ENCODE measurements around the gene HAUS8. TPM values are rescaled to one million over a fixed set of nuclear protein-coding genes. Genes with fewer than 3 reads are reported as not detected.

The HAUS8 gene
- total and polyA plus RNA-seq, 2 donors (not counting 1 experiment from before 2014, with no cell fraction given), result 17.6 to 24.9 TPM

DNA sequence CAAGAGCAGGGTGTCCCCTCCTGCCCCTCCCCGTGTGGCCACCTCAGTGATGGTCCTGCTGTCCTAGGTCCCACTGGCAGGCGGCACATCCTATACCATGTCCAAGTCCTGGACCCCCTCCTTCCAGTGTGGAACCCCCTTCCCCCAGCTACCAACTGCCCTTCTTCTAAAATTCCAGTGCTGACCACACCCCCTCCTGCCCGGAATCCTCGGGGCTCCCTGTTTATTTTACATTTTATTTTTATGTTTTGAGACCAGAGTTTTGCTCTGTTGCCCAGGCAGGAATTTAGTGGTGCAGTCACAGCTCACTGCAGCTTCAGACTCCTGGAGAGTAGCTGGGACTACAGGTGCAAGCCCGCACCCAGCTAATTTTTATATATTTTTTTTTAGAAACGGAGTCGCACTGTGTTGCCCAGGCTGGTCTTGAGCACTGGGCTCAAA lies 47.7 kb downstream of the HAUS8 start:
- ChIA-PET CTCF (no interaction called here), POLR2A (no interaction called here)
- peaks cover 10 to 11% of the 10 kb centered on the region in 2 donors for H3K4me1 ChIP-seq (ENCODE audit: control insufficient read depth in 2 of 2, insufficient read depth in 2 of 2, low read length in 2 of 2)
- no peaks in the 10 kb centered on the region for H4K20me1 ChIP-seq (ENCODE audit: control insufficient read depth, insufficient read depth, low read length, poor library complexity, severe bottlenecking)
- no peak overlapping the region for H3K4me3 ChIP-seq (ENCODE audit: control extremely low read depth in 1 of 5, extremely low read depth in 1 of 5, insufficient read depth in 1 of 5, low read depth in 2 of 5, low read length in 4 of 5)
- WGBS (ENCODE audit: insufficient coverage), result 76% methylated on average over 4 of the region's 7 CpGs
- H3K79me2 ChIP-seq (ENCODE audit: control insufficient read depth, insufficient read depth, low read length), result no peaks in the 10 kb centered on the region
- H3K27ac Mint-ChIP-seq, result no peak overlapping the region
- peak overlapping the region; percentile 69 for H3K4me3 Mint-ChIP-seq
- peaks cover 0 to 28% (median 19%) of the 10 kb centered on the region in 3 donors for H3K9me3 ChIP-seq (ENCODE audit: control extremely low read depth in 1 of 3, control insufficient read depth in 2 of 3, insufficient read depth in 1 of 3, low read length in 2 of 3)
- H3K27ac ChIP-seq (ENCODE audit: low read length in 2 of 2), result no peak overlapping the region
- TF ChIP-seq, protein P1, sequence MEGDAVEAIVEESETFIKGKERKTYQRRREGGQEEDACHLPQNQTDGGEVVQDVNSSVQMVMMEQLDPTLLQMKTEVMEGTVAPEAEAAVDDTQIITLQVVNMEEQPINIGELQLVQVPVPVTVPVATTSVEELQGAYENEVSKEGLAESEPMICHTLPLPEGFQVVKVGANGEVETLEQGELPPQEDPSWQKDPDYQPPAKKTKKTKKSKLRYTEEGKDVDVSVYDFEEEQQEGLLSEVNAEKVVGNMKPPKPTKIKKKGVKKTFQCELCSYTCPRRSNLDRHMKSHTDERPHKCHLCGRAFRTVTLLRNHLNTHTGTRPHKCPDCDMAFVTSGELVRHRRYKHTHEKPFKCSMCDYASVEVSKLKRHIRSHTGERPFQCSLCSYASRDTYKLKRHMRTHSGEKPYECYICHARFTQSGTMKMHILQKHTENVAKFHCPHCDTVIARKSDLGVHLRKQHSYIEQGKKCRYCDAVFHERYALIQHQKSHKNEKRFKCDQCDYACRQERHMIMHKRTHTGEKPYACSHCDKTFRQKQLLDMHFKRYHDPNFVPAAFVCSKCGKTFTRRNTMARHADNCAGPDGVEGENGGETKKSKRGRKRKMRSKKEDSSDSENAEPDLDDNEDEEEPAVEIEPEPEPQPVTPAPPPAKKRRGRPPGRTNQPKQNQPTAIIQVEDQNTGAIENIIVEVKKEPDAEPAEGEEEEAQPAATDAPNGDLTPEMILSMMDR (IDR thresholded peaks at IDR 0.05), result no peak
- H2AFZ ChIP-seq (ENCODE audit: insufficient read depth, low read depth, low read length, poor library complexity, severe bottlenecking), result no peak overlapping the region
- peaks cover 0 to 42% (median 14%) of the 10 kb centered on the region in 4 experiments for H3K27me3 ChIP-seq (replicated peaks in 1 of 4; ENCODE audit: control extremely low read depth in 1 of 4, control insufficient read depth in 3 of 4, insufficient read depth in 4 of 4, low read length in 3 of 4)
- intact Hi-C loops (cut with micrococcal nuclease), result no loop called here
- H3K4me1 Mint-ChIP-seq, result peaks cover 10% of the 10 kb centered on the region
- H3K9ac ChIP-seq (ENCODE audit: low read length), result no peak overlapping the region
- ATAC-seq (ENCODE audit: low read depth) (no peak), DNase-seq (no peak)
- H3K27me3 Mint-ChIP-seq, result peaks cover 46% of the 10 kb centered on the region
- H3K4me2 ChIP-seq (replicated peaks; ENCODE audit: low read depth, low read length, poor library complexity, severe bottlenecking), result no peak overlapping the region
- H3K9me3 Mint-ChIP-seq (ENCODE audit: insufficient read depth), result peaks cover 10% of the 10 kb centered on the region
- H3K36me3 ChIP-seq (replicated peaks in 1 of 2; ENCODE audit: control extremely low read depth in 1 of 2, control insufficient read depth in 1 of 2, extremely low read depth in 1 of 2, insufficient read depth in 2 of 2, low read length in 1 of 2), result no peaks in the 10 kb centered on the region

DNA sequence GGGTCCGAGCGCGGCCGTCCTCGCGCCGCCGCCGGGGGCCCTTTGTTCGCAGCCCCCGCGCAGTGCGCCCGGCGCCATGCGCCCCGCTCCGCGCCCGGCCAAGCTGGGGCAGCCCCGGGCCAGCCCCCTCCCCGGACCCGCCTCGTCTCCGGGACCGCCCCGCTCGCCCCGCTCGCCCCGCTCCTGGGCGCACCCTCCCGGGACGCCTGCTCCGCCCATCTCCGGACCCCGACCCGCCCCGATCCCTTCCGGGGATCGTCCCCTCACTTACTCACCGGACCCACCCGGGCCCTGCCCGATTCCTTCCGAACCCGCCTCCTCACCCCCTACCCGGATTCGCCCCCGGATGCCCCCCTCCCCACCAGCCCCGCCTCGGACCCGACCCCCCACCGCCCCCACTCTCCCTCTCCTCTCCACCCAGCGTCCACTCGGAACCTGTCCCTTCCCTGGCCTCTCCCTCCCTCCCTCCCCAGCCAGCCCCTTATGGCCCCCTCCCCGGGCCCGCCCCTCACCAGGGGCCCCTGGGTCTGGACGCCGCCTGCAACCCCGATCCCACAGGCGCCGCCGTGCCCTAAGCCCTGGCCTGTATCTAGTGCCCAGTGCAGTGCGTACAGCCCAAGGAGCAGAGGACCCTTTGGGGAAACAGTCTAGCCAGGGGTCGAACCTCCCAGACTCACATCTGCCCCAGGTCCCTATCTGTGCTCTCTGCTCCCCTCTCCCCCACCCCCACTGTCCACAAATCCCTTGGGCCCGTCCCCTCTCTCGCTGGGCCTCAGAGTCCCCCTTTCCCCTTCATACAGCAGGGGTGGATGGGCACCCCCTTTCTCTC lies 48.3 kb downstream of the HAUS8 start, which contains the start of gene CPAMD8:
TSS of gene CPAMD8 (minus strand) at position 105 of the 829 bp plus-strand sequence. CDS start 168 bp downstream, outside the sequence.
- H3K9ac ChIP-seq (ENCODE audit: low read length), result peak within 1 kb of the TSS; percentile 65
- peaks cover 41% of the 10 kb centered on the region for H3K27me3 Mint-ChIP-seq
- POLR2A ChIA-PET, result no interaction called here
- peaks cover 0 to 42% (median 14%) of the 10 kb centered on the region in 4 experiments for H3K27me3 ChIP-seq (replicated peaks in 1 of 4; ENCODE audit: control extremely low read depth in 1 of 4, control insufficient read depth in 3 of 4, insufficient read depth in 4 of 4, low read length in 3 of 4)
- TF ChIP-seq, protein P1 (IDR thresholded peaks at IDR 0.05), result no peak
- TF ChIP-seq EZH2 (IDR thresholded peaks at IDR 0.05; ENCODE audit: borderline replicate concordance, insufficient read depth, low read depth, low read length, poor library complexity, severe bottlenecking), result no peak
- CTCF ChIA-PET, result no interaction called here
- intact Hi-C loops (cut with micrococcal nuclease), result no loop called here
- H2AFZ ChIP-seq (ENCODE audit: insufficient read depth, low read depth, low read length, poor library complexity, severe bottlenecking), result peak within 1 kb of the TSS; percentile 82
- H4K20me1 ChIP-seq (ENCODE audit: control insufficient read depth, insufficient read depth, low read length, poor library complexity, severe bottlenecking), result no peaks in the 10 kb centered on the region
- H3K79me2 ChIP-seq (ENCODE audit: control insufficient read depth, insufficient read depth, low read length), result no peaks in the 10 kb centered on the region
- peaks cover 13% of the 10 kb centered on the region for H3K4me1 Mint-ChIP-seq
- H3K4me2 ChIP-seq (replicated peaks; ENCODE audit: low read depth, low read length, poor library complexity, severe bottlenecking), result peak within 1 kb of the TSS; percentile 95
- H3K4me3 Mint-ChIP-seq, result peak within 1 kb of the TSS; percentile 87
- H3K27ac ChIP-seq (ENCODE audit: low read length in 2 of 2), result no peak within 1 kb of the TSS
- H3K36me3 ChIP-seq (replicated peaks in 1 of 2; ENCODE audit: control extremely low read depth in 1 of 2, control insufficient read depth in 1 of 2, extremely low read depth in 1 of 2, insufficient read depth in 2 of 2, low read length in 1 of 2), result no peaks in the 10 kb centered on the region
- H3K4me1 ChIP-seq (ENCODE audit: control insufficient read depth in 2 of 2, insufficient read depth in 2 of 2, low read length in 2 of 2), result peaks cover 11 to 14% of the 10 kb centered on the region in 2 donors
- no peak for DNase-seq
- peaks cover 0 to 34% (median 19%) of the 10 kb centered on the region in 3 donors for H3K9me3 ChIP-seq (ENCODE audit: control extremely low read depth in 1 of 3, control insufficient read depth in 2 of 3, insufficient read depth in 1 of 3, low read length in 2 of 3)
- no peak within 1 kb of the TSS for H3K27ac Mint-ChIP-seq
- H3K9me3 Mint-ChIP-seq (ENCODE audit: insufficient read depth), result peaks cover 10% of the 10 kb centered on the region
- WGBS (ENCODE audit: insufficient coverage), result 6% methylated on average over 47 of the region's 67 CpGs
- peak within 1 kb of the TSS; percentile 27 to 67 (median 47) for H3K4me3 ChIP-seq (ENCODE audit: control extremely low read depth in 1 of 5, extremely low read depth in 1 of 5, insufficient read depth in 1 of 5, low read depth in 2 of 5, low read length in 4 of 5)
- ATAC-seq (ENCODE audit: low read depth), result no peak
